ENCODE measurements around the gene NKX1-1.

DNA sequence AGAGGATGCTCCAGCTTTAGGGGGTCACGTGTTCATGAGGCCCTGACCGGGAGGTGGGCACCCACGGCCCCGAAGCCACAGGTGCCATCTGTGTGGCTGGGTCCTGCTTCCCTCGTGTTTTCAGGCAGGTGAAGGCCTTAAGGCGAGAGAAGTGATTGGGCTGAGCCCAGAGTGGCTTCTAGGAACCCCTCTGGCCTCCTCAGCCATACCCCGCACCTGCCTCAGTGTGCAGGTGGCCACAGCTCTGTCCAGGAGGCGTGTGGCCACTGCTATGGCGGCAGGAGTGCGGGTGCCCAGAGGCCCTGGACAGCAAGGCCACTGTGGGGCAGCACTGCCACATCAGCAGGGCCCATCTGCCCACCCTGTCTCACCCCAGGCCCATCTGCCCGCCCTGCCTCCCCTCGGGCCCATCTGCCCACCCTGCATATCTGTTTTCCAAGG is 25.0 kb downstream of the NKX1-1 start:
- TF ChIP-seq, protein P1, sequence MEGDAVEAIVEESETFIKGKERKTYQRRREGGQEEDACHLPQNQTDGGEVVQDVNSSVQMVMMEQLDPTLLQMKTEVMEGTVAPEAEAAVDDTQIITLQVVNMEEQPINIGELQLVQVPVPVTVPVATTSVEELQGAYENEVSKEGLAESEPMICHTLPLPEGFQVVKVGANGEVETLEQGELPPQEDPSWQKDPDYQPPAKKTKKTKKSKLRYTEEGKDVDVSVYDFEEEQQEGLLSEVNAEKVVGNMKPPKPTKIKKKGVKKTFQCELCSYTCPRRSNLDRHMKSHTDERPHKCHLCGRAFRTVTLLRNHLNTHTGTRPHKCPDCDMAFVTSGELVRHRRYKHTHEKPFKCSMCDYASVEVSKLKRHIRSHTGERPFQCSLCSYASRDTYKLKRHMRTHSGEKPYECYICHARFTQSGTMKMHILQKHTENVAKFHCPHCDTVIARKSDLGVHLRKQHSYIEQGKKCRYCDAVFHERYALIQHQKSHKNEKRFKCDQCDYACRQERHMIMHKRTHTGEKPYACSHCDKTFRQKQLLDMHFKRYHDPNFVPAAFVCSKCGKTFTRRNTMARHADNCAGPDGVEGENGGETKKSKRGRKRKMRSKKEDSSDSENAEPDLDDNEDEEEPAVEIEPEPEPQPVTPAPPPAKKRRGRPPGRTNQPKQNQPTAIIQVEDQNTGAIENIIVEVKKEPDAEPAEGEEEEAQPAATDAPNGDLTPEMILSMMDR (IDR thresholded peaks at IDR 0.05; ENCODE audit: low read depth, low read length, poor library complexity, severe bottlenecking) = no peak
- TF ChIP-seq EZH2phosphoT487 (IDR thresholded peaks at IDR 0.05; ENCODE audit: borderline replicate concordance, low read length) = no peak
